Right cardiac atrium (tissue), 5 donors: ENCODE measurements around the gene TCF15. TPM values are rescaled to one million over a fixed set of nuclear protein-coding genes. Genes with fewer than 3 reads are reported as not detected.

Source experiments
- ATAC-seq, 2 donors: fragments of 200-7000 bp; cut with Tn5 transposase; one replicate each; pipeline versions ENCODE4 v1.8.0 to v1.9.1; 2020; ENCODE audit warnings: moderate library complexity in 2 of 2, mild to moderate bottlenecking in 1 of 2
- DNase-seq, 3 donors: peaks; one replicate each; pipeline ENCODE4 v3.0.0-alpha.2; 2020
- H3K27ac ChIP-seq: one replicate; pipeline ENCODE4 v1.5.1; 2013; ENCODE audit warnings: mild to moderate bottlenecking, low read length, control low read depth, moderate library complexity
- H3K27me3 ChIP-seq: one replicate; pipeline ENCODE4 v1.6.1; 2013; ENCODE audit not compliant: control insufficient read depth, insufficient read depth
- H3K4me1 ChIP-seq: one replicate; pipeline ENCODE4 v1.6.1; 2013; ENCODE audit warnings: low read length; ENCODE audit not compliant: control insufficient read depth, insufficient read depth
- H3K4me3 ChIP-seq: one replicate; pipeline ENCODE4 v1.5.1; 2013; ENCODE audit warnings: low read length, control low read depth
- H3K9me3 ChIP-seq: one replicate; pipeline ENCODE4 v1.6.1; 2013; ENCODE audit warnings: low read length; ENCODE audit not compliant: control insufficient read depth
- WGBS: extraction: QIAGEN DNeasy Blood & Tissue Kit; methylation state at CpG from one replicate; pipeline ENCODE4 v1.1.7; 2013; 5-methylcytosine and 5-hydroxymethylcytosine counted together
- intact Hi-C, 4 donors: fragments of 100-400 bp; cut with DNase I; formaldehyde crosslinking; loops; one replicate each; pipeline versions ENCODE4 v1.11.0 to v1.14.0; 2022 to 2023
- polyA plus RNA-seq: library from polyadenylated mRNA; stranded (reverse); fragments of 200-250 nt; gene quantifications from one replicate; pipeline ENCODE4 v1.2.3, GENCODE V29; 2013
- total RNA-seq, 4 donors: library from RNA; stranded (reverse); fragmentation: NEBNext Ultra II Directional; extraction: Animal tissue kit (Norgen Biotek cat#: 25700); gene quantifications; one replicate each; pipeline ENCODE4 v1.2.1, GENCODE V29; 2021
- donor health status: healthy with polysubstance abuse.
- donor health status: DM: no; HTN: yes; CAD: no.
- donor health status: DM: no; HTN: no; CAD: no.
- donor health status: DM: no; HTN: yes; CAD: no; lungs with severe emphysema.
- donor health status: DM: yes; HTN: yes; CAD: no.

Gene TCF15
- total and polyA plus RNA-seq, 5 donors: 4.0 to 9.3 (median 7.4) TPM

DNA sequence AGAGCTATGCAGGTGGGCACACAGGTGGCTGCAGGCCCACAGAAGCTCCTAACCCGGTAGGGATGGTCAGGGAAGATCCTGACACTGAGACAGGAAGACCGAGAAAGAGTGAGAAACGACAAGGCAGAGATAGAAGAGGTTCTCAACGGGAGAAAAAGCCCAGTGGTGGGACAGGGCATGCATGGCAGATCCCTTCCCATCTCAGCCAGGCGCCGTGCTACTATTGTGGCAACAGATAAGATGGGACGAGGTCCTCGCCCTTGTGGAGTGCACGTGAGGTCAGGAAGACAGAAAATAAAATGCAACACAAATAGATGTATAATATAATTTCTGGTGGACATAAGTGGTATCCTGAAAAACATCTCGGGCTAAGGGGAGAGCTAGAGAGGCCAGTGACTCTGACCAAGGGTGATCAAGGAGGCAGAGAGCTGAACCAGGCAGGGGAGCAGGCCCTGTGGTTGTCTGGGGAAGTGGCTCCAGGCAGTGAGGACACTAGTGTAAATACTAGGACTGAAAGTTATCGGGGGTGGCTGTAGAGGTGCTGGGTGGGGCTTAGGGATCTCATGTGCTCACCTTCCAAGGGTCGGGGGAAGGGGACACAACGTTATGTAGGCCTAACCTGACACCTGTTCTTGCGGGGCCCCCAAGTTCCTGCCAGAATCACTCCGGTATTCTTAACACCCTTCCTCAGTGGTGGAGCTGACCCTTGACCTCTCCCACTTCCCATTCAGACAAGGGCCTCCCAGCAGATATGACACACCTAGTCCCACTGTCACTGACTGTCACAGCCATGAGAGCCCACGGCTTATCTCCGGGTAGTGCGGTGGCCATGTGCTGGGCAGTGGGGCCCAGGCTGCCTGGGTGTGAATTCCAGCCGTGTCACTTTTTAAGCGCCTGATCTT lies 41.9 kb upstream of the TCF15 start:
- WGBS: 47% methylated on average over 20 of the region's 20 CpGs
- peak; percentile 40 to 56 for ATAC-seq
- intact Hi-C loops: loop anchor here (2.0 to 10.0 kb wide), 4 partner anchors 73 to 297 kb away; no protein-coding TSS in a partner anchor

DNA sequence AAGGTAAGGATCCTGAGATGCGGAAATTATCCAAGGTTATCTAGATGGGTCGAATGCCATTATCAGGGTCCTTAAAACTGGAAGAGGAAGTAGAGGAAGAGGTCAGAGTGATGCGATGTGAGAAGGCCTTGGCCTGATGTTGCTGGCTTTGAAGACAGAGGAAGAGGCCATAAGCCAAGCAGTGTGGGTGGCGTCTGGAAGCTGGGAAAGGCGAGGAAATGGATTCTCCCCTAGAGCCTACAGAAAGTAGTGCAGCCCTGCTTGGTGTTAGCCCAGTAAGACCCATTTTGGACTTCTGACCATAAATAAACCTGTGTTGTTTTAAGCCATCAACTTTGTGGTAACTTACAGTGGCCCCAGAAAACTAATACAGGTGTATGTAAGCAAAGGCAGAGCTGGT lies 40.8 kb upstream of the TCF15 start:
- H3K27me3 ChIP-seq: no peaks in the 10 kb centered on the region
- H3K4me3 ChIP-seq: no peak overlapping the region
- intact Hi-C loops: loop anchor here (5.0 to 10.0 kb wide), 3 partner anchors 74 to 296 kb away; no protein-coding TSS in a partner anchor
- ATAC-seq: no peak
- H3K27ac ChIP-seq: no peak overlapping the region
- no peak for DNase-seq
- peaks cover 3% of the 10 kb centered on the region for H3K9me3 ChIP-seq
- WGBS: 51% methylated on average over 5 of the region's 5 CpGs
- H3K4me1 ChIP-seq: peaks cover 9% of the 10 kb centered on the region

More for the DNA sequence above, 41.9 kb upstream of the TCF15 start:
- peak overlapping the region; percentile 96 for H3K27ac ChIP-seq
- peak in 1 of 3 donors; percentile 58 for DNase-seq
- peaks cover 9% of the 10 kb centered on the region for H3K4me1 ChIP-seq
- peaks cover 3% of the 10 kb centered on the region for H3K9me3 ChIP-seq
- H3K4me3 ChIP-seq: peak overlapping the region; percentile 82
- H3K27me3 ChIP-seq: no peaks in the 10 kb centered on the region

DNA sequence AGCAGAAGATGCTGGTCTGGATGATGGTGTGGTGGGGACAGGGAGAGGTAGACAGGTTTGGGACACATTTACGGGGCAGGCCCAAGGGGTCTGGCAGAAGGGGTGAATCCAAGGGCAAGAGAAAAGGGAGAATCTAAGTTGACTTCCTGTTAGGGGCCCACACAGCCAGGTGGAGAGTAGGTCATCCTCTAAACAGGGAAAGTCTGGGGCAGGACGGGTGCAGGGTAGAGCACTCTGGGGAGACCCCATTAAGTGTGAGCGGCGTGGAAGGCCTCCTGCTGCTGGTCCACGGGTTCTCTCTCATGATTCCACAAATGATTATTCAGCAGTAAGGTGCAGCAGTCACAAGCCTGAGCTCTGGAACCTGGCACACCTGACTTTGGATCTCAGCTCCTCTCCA lies 40.2 kb upstream of the TCF15 start:
- Histone ChIP-seq H3K4me3 (no peak overlapping the region), H3K27ac (no peak overlapping the region), H3K27me3 (no peaks in the 10 kb centered on the region), H3K4me1 (peaks cover 9% of the 10 kb centered on the region), H3K9me3 (peaks cover 3% of the 10 kb centered on the region)
- intact Hi-C loops: loop anchor here (5.0 to 10.0 kb wide), 3 partner anchors 75 to 295 kb away; no protein-coding TSS in a partner anchor
- DNase-seq (no peak), ATAC-seq (no peak)
- WGBS: 91% methylated on average over 5 of the region's 5 CpGs

DNA sequence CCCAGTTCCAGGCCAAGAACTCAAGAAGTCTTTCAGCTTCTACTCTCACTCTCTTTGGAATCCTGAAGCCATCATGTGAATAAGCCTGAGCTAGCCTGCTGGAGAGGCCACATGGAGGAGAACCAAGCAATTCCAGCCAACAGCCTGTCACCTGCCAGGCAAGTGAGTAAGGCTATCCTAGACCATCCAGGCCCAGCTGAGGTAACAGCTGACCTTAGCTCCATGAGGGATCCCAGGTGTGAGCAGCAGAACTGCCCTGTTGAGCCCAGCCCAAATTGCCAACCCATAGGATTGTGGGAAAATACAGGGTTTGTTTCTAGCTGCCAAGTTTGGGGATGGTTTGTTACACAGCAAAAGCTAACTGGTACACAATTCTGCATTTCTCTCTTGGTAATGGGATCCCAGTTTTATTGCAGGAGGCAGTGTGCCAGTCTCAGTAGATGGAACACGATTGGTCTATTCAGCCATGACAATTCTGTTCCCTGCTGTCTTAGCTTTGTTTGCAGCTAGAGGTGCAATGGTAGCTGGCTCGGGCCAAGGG lies 37.4 kb upstream of the TCF15 start:
- Histone ChIP-seq H3K27ac (no peak overlapping the region), H3K4me1 (peaks cover 5% of the 10 kb centered on the region), H3K27me3 (no peaks in the 10 kb centered on the region), H3K9me3 (peaks cover 3% of the 10 kb centered on the region), H3K4me3 (no peak overlapping the region)
- intact Hi-C loops: loop anchor here in 2 of 4 donors (2.0 to 5.0 kb wide), 2 partner anchors 85 to 87 kb away; no protein-coding TSS in a partner anchor
- 89% methylated on average over 2 of the region's 2 CpGs for WGBS
- no peak for DNase-seq
- no peak for ATAC-seq

DNA sequence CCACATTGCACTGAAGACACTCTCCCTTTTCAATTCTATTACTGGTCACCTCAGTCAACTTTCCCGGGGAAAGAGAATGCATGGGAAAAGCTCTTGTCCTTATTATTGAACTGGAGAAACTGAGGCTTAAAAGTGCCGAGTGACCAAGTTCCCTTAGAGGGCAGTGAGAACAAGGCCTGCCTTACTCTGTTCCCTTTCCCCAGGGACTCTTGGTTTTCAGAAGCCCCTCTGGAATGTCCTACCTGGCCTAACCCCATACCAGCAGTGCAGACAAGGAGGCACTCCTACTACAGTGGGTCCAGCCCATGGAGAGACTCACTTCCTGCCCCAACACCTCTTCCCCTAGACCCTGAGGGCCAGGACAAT lies 36.7 kb upstream of the TCF15 start:
- no peak overlapping the region for H3K27ac ChIP-seq

DNA sequence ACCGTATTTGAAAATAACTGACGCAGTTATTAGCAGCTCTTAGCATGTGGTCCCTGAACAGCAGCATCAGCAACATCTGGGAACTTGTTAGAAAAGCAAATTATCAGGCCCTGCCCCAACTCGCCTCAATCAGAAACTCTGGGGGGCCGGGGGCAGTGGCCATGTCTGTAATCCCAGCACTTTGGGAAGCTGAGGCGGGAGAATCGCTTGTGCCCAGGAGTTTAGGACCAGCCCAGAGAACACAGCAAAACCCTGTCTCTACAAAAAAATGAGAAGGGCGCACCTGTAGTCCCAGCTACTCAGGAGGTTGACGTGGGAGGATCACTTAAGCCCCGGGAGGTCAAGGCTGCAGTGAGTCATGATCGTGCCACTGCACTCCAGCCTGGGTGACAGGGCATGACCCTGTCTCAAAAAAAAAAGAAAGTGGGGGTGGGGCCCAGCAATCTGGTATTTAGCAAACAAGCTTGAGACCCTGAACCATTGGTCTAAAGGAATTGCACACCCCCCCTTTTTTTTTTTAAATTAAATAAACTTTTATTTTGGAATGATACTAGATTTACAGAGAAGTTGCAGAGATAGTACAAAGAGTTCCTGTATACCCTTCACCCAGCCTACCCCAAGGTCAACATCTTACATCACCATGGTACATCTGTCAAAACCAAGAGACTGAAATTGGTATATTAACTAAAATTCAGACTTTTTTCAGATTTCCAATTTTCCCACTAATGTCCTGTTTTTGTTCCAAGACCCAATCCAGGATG lies 36.2 kb upstream of the TCF15 start:
- peaks cover 3% of the 10 kb centered on the region for H3K9me3 ChIP-seq
- ATAC-seq (no peak), DNase-seq (no peak)
- intact Hi-C loops: loop anchor here in 2 of 4 donors (2.0 to 5.0 kb wide), 2 partner anchors 84 to 85 kb away; no protein-coding TSS in a partner anchor
- no peaks in the 10 kb centered on the region for H3K27me3 ChIP-seq
- no peak overlapping the region for H3K27ac ChIP-seq
- H3K4me1 ChIP-seq: no peaks in the 10 kb centered on the region
- H3K4me3 ChIP-seq: no peak overlapping the region
- WGBS: 80% methylated on average over 10 of the region's 10 CpGs

More for the DNA sequence above, 36.7 kb upstream of the TCF15 start:
- no peak for DNase-seq
- Histone ChIP-seq H3K4me3 (no peak overlapping the region), H3K9me3 (peaks cover 3% of the 10 kb centered on the region), H3K27me3 (no peaks in the 10 kb centered on the region), H3K4me1 (peaks cover 2% of the 10 kb centered on the region)
- 92% methylated on average over 2 of the region's 2 CpGs for WGBS
- no peak for ATAC-seq
- intact Hi-C loops: loop anchor here in 2 of 4 donors (2.0 to 5.0 kb wide), 2 partner anchors 85 to 86 kb away; no protein-coding TSS in a partner anchor

DNA sequence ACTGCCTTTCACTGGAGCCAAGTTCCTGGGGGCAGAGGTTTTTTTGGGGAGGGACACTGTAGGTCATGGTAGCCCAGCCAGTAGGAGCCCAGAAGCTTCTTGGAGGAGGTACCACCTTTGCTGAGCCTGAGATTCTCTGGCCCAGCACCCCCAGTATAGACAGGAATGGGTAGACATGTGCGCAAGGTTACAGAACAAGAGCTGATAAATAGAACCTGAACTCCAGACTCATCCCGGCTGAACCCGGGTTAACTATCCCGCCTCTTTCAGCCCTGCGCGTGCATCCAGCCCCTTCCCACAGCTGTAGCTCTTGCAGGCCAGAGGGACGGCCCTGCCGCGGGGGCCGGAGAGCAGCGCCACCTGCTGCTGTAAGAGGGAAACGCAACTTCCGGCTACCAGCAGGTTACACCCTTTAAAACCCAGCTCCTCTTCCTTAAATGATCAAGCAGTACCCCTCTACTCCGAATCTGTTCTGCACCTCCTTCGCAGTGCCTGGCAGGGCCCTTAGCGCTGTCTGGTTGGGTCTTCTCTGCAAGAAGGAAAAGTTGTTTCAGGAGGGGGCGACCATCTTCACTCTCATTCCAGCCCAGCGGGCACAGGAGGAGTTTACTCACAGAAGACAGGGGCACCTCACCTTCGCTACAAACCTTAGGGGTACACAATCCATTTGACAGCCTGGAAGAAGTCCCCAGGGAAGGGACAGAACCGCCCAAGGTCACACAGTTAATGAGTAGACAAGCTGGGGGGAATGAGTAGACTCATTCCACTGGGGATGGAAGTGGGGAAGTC lies 35.4 kb upstream of the TCF15 start:
- DNase-seq (peak; percentile 64 to 91 (median 88)), ATAC-seq (peak; percentile 66 to 80)
- Histone ChIP-seq H3K27me3 (no peaks in the 10 kb centered on the region), H3K4me3 (no peak overlapping the region), H3K9me3 (peaks cover 3% of the 10 kb centered on the region), H3K4me1 (no peaks in the 10 kb centered on the region), H3K27ac (peak overlapping the region; percentile 50)
- intact Hi-C loops: loop anchor here (2.0 to 5.0 kb wide), 3 partner anchors 83 to 85 kb away; no protein-coding TSS in a partner anchor
- 16% methylated on average over 20 of the region's 20 CpGs for WGBS

DNA sequence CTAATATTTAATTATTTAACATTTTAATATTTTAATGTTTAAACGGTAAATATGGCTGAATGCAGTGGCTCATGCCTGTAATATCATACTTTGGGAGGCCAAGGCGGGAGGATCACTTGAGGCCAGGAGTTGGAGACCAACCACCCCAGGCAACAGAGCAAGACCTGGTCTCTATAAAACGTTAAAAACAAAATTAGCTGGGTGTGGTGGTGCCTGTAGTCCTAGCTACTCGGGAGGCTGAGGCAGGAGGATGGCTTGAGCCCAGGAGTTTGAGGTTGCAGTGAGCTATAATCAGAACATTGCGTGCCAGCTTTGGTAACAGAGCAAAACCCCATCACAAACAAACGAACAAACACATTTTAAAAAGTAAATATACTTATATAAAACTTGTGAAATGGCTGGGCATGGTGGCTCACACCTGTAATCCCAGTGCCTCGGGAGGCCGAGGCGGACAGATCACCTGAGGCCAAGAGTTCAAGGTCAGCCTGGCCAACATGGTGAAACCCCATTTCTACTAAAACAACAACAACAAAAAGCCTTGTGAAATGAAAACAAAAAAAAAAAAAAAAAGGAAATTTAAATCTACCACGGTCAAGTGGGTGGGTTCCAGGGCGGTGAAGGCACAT lies 34.7 kb upstream of the TCF15 start:
- ATAC-seq (no peak), DNase-seq (no peak)
- WGBS: 75% methylated on average over 11 of the region's 11 CpGs
- peak overlapping the region; percentile 50 for H3K27ac ChIP-seq
- intact Hi-C loops: loop anchor here in 3 of 4 donors (2.0 to 5.0 kb wide), 3 partner anchors 82 to 84 kb away; no protein-coding TSS in a partner anchor
- H3K9me3 ChIP-seq: peaks cover 3% of the 10 kb centered on the region
- H3K4me1 ChIP-seq: no peaks in the 10 kb centered on the region
- H3K27me3 ChIP-seq: no peaks in the 10 kb centered on the region
- no peak overlapping the region for H3K4me3 ChIP-seq

DNA sequence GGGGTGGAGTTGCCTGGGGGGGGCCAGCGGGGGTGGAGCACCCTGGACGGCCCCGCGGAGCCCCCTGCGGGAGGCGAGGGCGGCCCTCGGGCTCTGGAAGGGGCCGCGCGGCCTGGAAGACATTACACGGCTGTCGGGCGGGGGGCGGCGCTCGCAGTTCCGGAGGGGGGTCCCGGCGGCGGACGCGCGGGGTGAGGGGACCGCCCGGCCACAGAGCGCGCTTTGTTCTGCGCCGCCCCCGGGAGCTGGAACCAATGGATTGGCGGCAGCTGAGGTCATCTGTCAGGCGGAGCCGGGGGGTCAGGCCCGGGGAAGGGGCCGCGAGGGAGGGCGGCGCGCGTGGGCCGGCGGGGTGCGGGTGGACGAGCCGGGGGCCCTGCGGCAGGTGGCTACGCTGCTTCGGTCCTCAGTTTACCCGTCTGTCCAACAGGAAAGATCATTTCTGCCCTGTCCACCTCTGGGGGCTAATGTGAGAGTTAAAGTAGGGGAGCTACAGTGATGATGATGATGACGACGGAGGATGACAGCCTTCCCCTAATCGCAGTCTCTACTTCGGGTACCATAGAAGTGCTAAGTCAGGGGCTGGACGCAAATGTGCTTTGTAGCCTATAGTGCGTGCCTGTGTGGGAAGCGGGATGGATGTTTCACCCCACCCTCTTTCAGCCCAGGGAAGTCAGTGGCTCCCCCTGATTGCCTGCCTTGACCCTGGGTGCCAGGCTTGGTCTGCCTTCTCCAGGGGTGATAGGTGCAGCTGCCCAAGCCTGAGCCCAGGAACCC lies 32.5 kb upstream of the TCF15 start:
- Histone ChIP-seq H3K27me3 (no peaks in the 10 kb centered on the region), H3K9me3 (peaks cover under 1% of the 10 kb centered on the region), H3K27ac (peak overlapping the region; percentile 55), H3K4me3 (peak overlapping the region; percentile 69), H3K4me1 (no peaks in the 10 kb centered on the region)
- intact Hi-C loops: no loop called here
- ATAC-seq (peak; percentile 61 to 67), DNase-seq (peak; percentile 48 to 85 (median 77))
- 4% methylated on average over 57 of the region's 57 CpGs for WGBS
